ENCODE data around the gene UQCRH.
A peak's percentile ranks its signal among the peaks of the same experiment; 100 is the strongest.

UQCRH gene

DNA sequence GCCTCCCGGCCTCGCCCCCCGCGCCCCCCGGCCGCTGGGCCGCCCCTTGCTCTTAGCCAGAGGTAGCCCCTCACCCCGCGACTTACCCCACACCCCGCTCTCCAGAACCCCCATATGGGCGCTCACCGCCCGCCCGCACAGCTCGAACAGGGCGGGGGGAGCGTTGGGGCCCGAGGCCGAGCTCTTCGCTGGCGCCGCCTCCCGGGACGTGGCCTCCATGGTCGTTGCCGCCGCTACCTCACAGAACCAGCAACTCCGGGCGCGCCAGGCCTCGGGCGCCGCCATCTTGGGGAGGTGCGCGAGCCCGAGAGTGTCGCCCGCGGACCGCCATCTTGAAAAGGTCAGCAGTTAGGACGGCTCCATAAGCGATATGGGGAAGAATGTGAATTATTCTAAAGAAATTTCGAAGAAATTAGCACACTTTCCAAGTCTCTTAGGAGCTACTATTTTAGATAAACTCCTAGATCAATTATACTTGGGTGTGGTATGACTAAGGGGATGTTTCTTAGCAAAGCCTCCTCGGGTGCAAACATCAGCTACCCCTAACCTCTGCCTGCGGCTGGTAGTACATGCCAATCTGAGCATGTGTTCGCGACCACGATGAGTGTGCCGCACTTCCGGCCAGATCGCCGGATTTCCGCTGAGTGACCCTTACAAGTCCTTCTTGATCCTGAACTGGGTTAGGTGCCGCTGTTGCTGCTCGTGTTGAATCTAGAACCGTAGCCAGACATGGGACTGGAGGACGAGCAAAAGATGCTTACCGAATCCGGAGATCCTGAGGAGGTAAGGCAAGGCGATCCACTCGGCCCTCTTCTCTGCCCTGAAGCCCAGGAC is at the start of gene UQCRH, which contains the start of gene LRRC41:
UQCRH (plus strand) TSS at position 661 of the 834 bp plus-strand sequence; CDS start at position 730, 69 bp downstream.
LRRC41 (minus strand) TSS at position 579 of the 834 bp plus-strand sequence; CDS start at position 285, 294 bp downstream.
- Histone ChIP-seq H3K4me3 (ENCODE audit: low read length) (peak within 1 kb of the TSS; percentile 91), H3K27me3 (ENCODE audit: control insufficient read depth, insufficient read depth, low read length) (no peaks in the 10 kb centered on the region), H3K9me3 (ENCODE audit: control insufficient read depth, insufficient read depth, low read length) (no peaks in the 10 kb centered on the region), H3K36me3 (ENCODE audit: control insufficient read depth, insufficient read depth, low read length) (no peaks in the 10 kb centered on the region), H3K4me1 (ENCODE audit: control insufficient read depth, insufficient read depth, low read length) (peaks cover 3% of the 10 kb centered on the region; the same call in 1 of the 2 replicates), H3K27ac (ENCODE audit: low read length) (no peak within 1 kb of the TSS)
- peak; percentile 88 for DNase-seq (ENCODE audit: low read depth, low spot score)
- no CpG with 5 or more reads among the region's 61 CpGs for WGBS (ENCODE audit: insufficient coverage, insufficient read length)

DNA sequence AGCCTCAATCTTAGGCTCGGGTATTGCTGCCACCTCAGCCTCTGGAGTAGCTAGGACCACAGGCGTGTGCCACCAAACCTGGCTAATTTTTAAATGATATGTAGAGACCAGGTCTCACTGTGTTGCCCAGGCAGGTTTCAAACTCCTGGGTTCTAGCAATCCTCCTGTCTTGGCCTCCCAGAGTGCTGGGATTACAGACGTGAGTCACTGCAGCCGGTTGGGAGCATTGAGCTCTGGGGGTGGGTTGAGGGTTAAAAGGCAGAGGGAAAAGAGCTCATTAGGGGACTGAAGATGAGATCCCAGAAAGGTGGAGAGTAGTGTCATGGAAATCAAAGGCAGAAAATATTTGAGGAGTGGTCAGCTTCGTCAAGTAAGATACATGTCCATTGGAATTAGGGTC is 48.8 kb upstream of the UQCRH start:
- Histone ChIP-seq H3K27me3 (ENCODE audit: control insufficient read depth, insufficient read depth, low read length) (no peaks in the 10 kb centered on the region), H3K36me3 (ENCODE audit: control insufficient read depth, insufficient read depth, low read length) (peaks cover 26% of the 10 kb centered on the region; the same call in 1 of the 2 replicates)
- WGBS (ENCODE audit: insufficient coverage, insufficient read length) = no CpG with 5 or more reads among the region's 5 CpGs

DNA sequence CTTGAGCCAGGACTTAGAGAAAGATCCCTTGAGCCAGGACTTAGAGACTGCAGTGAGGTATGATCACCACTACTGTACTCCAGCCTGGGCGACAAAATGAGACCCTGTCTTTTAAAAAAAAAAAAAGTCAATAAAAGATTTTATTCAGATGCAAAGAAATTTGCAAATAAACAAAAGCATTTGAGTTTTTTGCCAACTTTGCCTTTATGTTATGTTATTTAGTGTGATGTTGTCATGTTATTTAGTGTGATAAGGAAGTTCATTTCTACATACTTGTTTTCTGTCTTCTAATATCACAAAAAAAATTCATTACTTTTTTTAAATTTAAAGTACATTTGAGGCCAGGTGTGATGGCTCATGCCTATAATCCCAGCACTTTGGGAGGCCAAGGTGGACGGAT is 47.0 kb upstream of the UQCRH start:
- no CpG with 5 or more reads among the region's 2 CpGs for WGBS (ENCODE audit: insufficient coverage, insufficient read length)
- DNase-seq (ENCODE audit: low read depth, low spot score) = no peak

More for the DNA sequence above, 48.8 kb upstream of the UQCRH start:
- no peak overlapping the region for H3K27ac ChIP-seq (ENCODE audit: low read length)
- H3K4me1 ChIP-seq (ENCODE audit: control insufficient read depth, insufficient read depth, low read length) = no peaks in the 10 kb centered on the region
- DNase-seq (ENCODE audit: low read depth, low spot score) = no peak
- no peak overlapping the region for H3K4me3 ChIP-seq (ENCODE audit: low read length)
- no peaks in the 10 kb centered on the region for H3K9me3 ChIP-seq (ENCODE audit: control insufficient read depth, insufficient read depth, low read length)

DNA sequence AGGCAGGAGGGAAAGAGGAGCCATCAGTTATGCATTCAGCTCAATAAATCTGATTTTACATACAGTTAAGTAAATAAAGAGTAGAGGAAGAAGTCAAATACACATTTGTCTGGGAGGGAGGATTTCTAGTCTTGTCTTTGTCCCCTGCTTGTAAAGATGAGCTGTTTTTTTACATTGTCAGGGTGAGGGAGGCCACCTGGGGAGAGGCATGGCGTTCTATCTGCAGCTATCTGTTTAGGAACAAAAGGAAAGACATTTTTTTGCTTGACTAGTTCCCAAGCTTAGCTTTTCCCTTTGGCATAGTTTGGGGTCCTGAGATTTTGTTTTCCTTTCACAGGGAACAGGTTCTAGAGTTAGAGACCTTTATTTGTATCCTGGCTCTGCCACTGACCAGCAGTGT is 41.0 kb upstream of the UQCRH start:
- H3K4me3 ChIP-seq (ENCODE audit: low read length) = no peak overlapping the region
- no peaks in the 10 kb centered on the region for H3K9me3 ChIP-seq (ENCODE audit: control insufficient read depth, insufficient read depth, low read length)
- DNase-seq (ENCODE audit: low read depth, low spot score) = no peak
- H3K4me1 ChIP-seq (ENCODE audit: control insufficient read depth, insufficient read depth, low read length) = no peaks in the 10 kb centered on the region
- no peaks in the 10 kb centered on the region; the same call in 1 of the 2 replicates for H3K27me3 ChIP-seq (ENCODE audit: control insufficient read depth, insufficient read depth, low read length)
- no CpG with 5 or more reads among the region's 1 CpG for WGBS (ENCODE audit: insufficient coverage, insufficient read length)
- H3K36me3 ChIP-seq (ENCODE audit: control insufficient read depth, insufficient read depth, low read length) = peaks cover 53% of the 10 kb centered on the region
- no peak overlapping the region for H3K27ac ChIP-seq (ENCODE audit: low read length)

More for the DNA sequence above, 47.0 kb upstream of the UQCRH start:
- no peaks in the 10 kb centered on the region for H3K4me1 ChIP-seq (ENCODE audit: control insufficient read depth, insufficient read depth, low read length)
- H3K27ac ChIP-seq (ENCODE audit: low read length) = no peak overlapping the region
- peaks cover 35% of the 10 kb centered on the region; the same call in 1 of the 2 replicates for H3K36me3 ChIP-seq (ENCODE audit: control insufficient read depth, insufficient read depth, low read length)
- H3K9me3 ChIP-seq (ENCODE audit: control insufficient read depth, insufficient read depth, low read length) = no peaks in the 10 kb centered on the region
- no peaks in the 10 kb centered on the region for H3K27me3 ChIP-seq (ENCODE audit: control insufficient read depth, insufficient read depth, low read length)
- no peak overlapping the region for H3K4me3 ChIP-seq (ENCODE audit: low read length)

DNA sequence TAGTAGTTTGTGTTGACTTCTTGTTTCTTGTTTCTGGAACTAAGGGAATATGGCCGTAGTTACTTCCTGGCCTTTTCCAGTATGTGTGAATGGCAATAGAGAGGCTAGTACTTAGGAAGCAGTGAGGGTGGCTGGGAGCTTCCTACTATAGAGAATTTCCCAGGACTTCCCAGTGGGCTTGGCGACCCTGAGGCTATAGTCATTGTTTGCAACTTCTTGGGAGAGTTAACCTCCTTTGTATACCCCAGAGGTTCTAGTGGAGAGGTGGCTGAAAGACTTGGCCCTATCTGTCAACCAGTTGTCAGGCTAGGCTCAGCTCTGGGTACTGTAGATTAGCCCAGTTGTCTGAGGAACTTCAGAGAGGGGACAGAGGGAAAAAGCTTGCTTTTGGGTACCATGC is 40.4 kb upstream of the UQCRH start:
- peaks cover 55% of the 10 kb centered on the region for H3K36me3 ChIP-seq (ENCODE audit: control insufficient read depth, insufficient read depth, low read length)
- no CpG with 5 or more reads among the region's 2 CpGs for WGBS (ENCODE audit: insufficient coverage, insufficient read length)

DNA sequence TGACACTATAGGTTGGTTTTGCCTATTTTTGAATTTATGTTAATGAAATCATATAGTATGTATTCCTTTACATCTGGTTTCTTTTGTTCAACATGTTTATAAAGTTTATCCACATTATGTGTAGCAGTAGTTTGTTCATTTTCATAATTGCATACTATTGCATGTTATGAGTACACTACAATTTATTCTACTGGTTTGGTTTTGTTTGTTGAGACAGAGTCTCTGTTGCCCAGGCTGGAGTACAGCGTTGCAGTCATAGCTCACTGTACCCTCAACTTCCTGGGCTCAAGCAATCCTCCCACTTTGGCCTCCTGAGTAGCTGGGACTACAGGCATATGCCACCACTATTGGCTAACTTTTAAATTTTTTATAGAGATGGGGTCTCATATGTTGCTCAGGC is 34.9 kb upstream of the UQCRH start:
- H3K9me3 ChIP-seq (ENCODE audit: control insufficient read depth, insufficient read depth, low read length) = no peaks in the 10 kb centered on the region
- H3K4me3 ChIP-seq (ENCODE audit: low read length) = no peak overlapping the region
- no peak overlapping the region for H3K27ac ChIP-seq (ENCODE audit: low read length)
- no CpG with 5 or more reads among the region's 1 CpG for WGBS (ENCODE audit: insufficient coverage, insufficient read length)
- H3K4me1 ChIP-seq (ENCODE audit: control insufficient read depth, insufficient read depth, low read length) = no peaks in the 10 kb centered on the region
- DNase-seq (ENCODE audit: low read depth, low spot score) = no peak
- no peaks in the 10 kb centered on the region; the same call in 1 of the 2 replicates for H3K27me3 ChIP-seq (ENCODE audit: control insufficient read depth, insufficient read depth, low read length)
- H3K36me3 ChIP-seq (ENCODE audit: control insufficient read depth, insufficient read depth, low read length) = peaks cover 49% of the 10 kb centered on the region; the same call in 1 of the 2 replicates

More for the DNA sequence above, 40.4 kb upstream of the UQCRH start:
- H3K9me3 ChIP-seq (ENCODE audit: control insufficient read depth, insufficient read depth, low read length) = no peaks in the 10 kb centered on the region
- no peak for DNase-seq (ENCODE audit: low read depth, low spot score)
- H3K4me3 ChIP-seq (ENCODE audit: low read length) = no peak overlapping the region
- H3K4me1 ChIP-seq (ENCODE audit: control insufficient read depth, insufficient read depth, low read length) = no peaks in the 10 kb centered on the region
- H3K27me3 ChIP-seq (ENCODE audit: control insufficient read depth, insufficient read depth, low read length) = no peaks in the 10 kb centered on the region; the same call in 1 of the 2 replicates
- H3K27ac ChIP-seq (ENCODE audit: low read length) = no peak overlapping the region

DNA sequence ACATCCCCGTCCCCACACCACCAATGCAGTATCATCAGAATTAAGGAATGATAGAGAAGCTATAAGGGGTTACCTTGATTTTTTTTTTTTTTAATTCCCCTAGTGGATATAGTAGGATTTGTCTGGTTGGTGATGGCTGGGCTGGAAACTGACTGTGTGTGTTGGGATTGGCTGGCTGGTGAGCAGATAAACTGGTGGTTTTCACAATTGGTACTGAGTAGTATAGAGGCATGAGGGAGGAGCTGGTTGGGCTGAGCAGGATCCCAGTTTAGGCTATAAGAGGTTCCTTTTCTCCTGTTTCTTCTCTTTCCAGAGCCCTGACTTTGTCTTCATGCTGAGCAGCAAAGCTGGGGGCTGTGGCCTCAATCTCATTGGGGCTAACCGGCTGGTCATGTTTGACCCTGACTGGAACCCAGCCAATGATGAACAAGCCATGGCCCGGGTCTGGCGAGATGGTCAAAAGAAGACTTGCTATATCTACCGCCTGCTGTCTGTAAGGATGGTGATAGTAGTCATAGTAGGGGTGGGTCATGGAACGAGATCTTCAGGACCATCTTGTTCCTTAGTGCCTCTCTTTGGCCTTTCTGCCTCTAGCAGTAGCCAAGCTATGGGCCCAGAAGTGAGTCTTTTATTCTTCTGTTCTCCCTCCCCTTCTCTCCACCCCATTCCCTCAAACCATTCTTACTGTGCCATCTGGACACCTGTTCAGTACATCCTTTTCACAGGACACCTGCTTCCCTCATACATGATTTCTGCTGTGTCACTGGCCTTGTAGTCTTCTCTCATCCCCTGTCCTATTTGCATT is 29.1 kb upstream of the UQCRH start:
- no peak for DNase-seq (ENCODE audit: low read depth, low spot score)
- Histone ChIP-seq H3K9me3 (ENCODE audit: control insufficient read depth, insufficient read depth, low read length) (no peaks in the 10 kb centered on the region), H3K27me3 (ENCODE audit: control insufficient read depth, insufficient read depth, low read length) (no peaks in the 10 kb centered on the region), H3K4me1 (ENCODE audit: control insufficient read depth, insufficient read depth, low read length) (no peaks in the 10 kb centered on the region), H3K36me3 (ENCODE audit: control insufficient read depth, insufficient read depth, low read length) (peaks cover 60% of the 10 kb centered on the region), H3K27ac (ENCODE audit: low read length) (no peak overlapping the region), H3K4me3 (ENCODE audit: low read length) (no peak overlapping the region)
- WGBS (ENCODE audit: insufficient coverage, insufficient read length) = no CpG with 5 or more reads among the region's 6 CpGs

DNA sequence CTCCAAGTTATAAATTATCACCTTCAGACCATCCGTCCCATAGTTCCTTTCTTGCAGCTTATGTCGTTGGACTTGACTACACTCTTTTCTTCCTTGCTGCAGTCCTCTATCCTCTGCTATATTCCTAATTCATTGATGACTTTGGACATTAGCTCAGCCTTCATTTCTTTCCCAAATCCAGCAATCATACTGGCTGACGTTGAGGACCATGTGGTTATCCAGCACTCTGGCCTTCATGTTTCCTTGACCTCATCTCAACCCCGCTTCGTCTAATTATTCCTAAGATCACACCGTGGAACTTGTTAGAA is 28.5 kb upstream of the UQCRH start:
- Histone ChIP-seq H3K9me3 (ENCODE audit: control insufficient read depth, insufficient read depth, low read length) (no peaks in the 10 kb centered on the region), H3K27ac (ENCODE audit: low read length) (no peak overlapping the region), H3K4me3 (ENCODE audit: low read length) (no peak overlapping the region), H3K4me1 (ENCODE audit: control insufficient read depth, insufficient read depth, low read length) (no peaks in the 10 kb centered on the region), H3K27me3 (ENCODE audit: control insufficient read depth, insufficient read depth, low read length) (no peaks in the 10 kb centered on the region), H3K36me3 (ENCODE audit: control insufficient read depth, insufficient read depth, low read length) (peaks cover 60% of the 10 kb centered on the region)
- WGBS (ENCODE audit: insufficient coverage, insufficient read length) = no CpG with 5 or more reads among the region's 6 CpGs
- DNase-seq (ENCODE audit: low read depth, low spot score) = no peak

DNA sequence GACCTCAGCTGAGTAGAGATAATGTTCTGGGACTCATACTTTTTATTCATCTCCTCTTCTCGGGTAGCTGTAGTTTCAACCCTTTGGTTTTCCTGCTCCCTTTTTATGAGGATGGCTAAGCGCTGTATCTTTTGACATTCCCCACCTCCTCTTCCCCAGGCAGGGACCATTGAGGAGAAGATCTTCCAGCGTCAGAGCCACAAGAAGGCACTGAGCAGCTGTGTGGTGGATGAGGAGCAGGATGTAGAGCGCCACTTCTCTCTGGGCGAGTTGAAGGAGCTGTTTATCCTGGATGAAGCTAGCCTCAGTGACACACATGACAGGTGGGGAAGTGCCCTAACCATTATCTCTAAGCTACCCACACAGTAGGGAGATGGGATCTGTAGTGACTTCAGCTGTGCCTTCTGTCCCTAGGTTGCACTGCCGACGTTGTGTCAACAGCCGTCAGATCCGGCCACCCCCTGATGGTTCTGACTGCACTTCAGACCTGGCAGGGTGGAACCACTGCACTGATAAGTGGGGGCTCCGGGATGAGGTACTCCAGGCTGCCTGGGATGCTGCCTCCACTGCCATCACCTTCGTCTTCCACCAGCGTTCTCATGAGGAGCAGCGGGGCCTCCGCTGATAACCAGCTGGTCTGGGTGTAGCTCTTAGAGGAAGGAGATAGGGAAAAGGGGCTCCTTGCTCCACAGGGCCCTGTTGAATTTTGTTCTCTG is 25.7 kb upstream of the UQCRH start:
- DNase-seq (ENCODE audit: low read depth, low spot score) = no peak
- Histone ChIP-seq H3K27ac (ENCODE audit: low read length) (no peak overlapping the region), H3K36me3 (ENCODE audit: control insufficient read depth, insufficient read depth, low read length) (peaks cover 43% of the 10 kb centered on the region), H3K9me3 (ENCODE audit: control insufficient read depth, insufficient read depth, low read length) (no peaks in the 10 kb centered on the region), H3K27me3 (ENCODE audit: control insufficient read depth, insufficient read depth, low read length) (no peaks in the 10 kb centered on the region), H3K4me3 (ENCODE audit: low read length) (no peak overlapping the region), H3K4me1 (ENCODE audit: control insufficient read depth, insufficient read depth, low read length) (no peaks in the 10 kb centered on the region)
- no CpG with 5 or more reads among the region's 14 CpGs for WGBS (ENCODE audit: insufficient coverage, insufficient read length)

DNA sequence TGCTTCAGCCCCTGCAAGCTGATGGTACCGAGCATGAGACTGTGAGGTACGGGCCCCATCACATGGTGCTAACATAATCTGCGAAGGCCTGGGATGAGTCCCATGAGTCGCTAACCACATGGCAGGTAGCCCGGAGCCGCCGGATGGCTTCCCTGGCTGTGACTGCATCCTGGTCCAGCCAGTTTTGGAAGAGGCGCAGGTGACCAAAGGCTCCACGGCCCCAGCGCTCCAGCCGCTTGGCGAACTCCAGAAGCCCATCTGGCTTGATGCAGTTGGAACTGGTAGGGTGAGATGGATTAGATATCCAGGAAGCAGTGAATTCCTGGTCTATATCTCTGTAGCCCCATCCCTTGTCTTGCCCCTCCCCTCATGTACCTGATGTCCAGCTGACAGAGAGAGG is 24.7 kb upstream of the UQCRH start:
- Histone ChIP-seq H3K4me1 (ENCODE audit: control insufficient read depth, insufficient read depth, low read length) (no peaks in the 10 kb centered on the region), H3K9me3 (ENCODE audit: control insufficient read depth, insufficient read depth, low read length) (no peaks in the 10 kb centered on the region), H3K4me3 (ENCODE audit: low read length) (no peak overlapping the region), H3K27me3 (ENCODE audit: control insufficient read depth, insufficient read depth, low read length) (no peaks in the 10 kb centered on the region), H3K27ac (ENCODE audit: low read length) (no peak overlapping the region), H3K36me3 (ENCODE audit: control insufficient read depth, insufficient read depth, low read length) (peaks cover 40% of the 10 kb centered on the region)
- DNase-seq (ENCODE audit: low read depth, low spot score) = no peak
- no CpG with 5 or more reads among the region's 12 CpGs for WGBS (ENCODE audit: insufficient coverage, insufficient read length)

Data from iPS DF 6.9 (cell line).